GM12878 (cell line): ENCODE results near the gene ZBED3. TPM values are rescaled to one million over a fixed set of nuclear protein-coding genes. Genes with fewer than 3 reads are reported as not detected.

ENCODE experiments used
- ATAC-seq: fragments of 200-7000 bp; cut with Tn5 transposase; 3 replicates; pipeline ENCODE4 v1.9.1; 2020; ENCODE audit warnings: mild to moderate bottlenecking, moderate library complexity
- BruUV-seq: library from RNA; stranded (reverse); fragments of 400-500 nt; replicated peaks from 2 replicates; lab custom pipeline; 2021; lab: Mats Ljungman, UMichigan
- CTCF ChIA-PET: fragments of 300-600 bp; sonication (Branson Sonifier 250); formaldehyde crosslinking; extraction: SDS; loops from one replicate; lab custom pipeline; 2021; ENCODE audit warnings: inconsistent platforms; lab: Yijun Ruan, JAX
- POLR2A ChIA-PET: fragments of 350-600 bp; formaldehyde crosslinking; extraction: SDS; loops from one replicate; lab custom pipeline; 2021; ENCODE audit warnings: inconsistent platforms; lab: Charles Lee
- RAD21 ChIA-PET: fragments of 300-600 bp; sonication (Branson Sonifier 250); formaldehyde crosslinking; loops from one replicate; lab custom pipeline; 2023; ENCODE audit warnings: antibody characterized with exemption; ENCODE audit not compliant: unreplicated experiment; lab: Charles Lee
- SMC1A ChIA-PET: fragments of 300-600 bp; sonication (Branson Sonifier 250); formaldehyde crosslinking; loops from one replicate; lab custom pipeline; 2023; ENCODE audit not compliant: unreplicated experiment, uncharacterized antibody; lab: Charles Lee
- DNase-seq: peaks from one replicate; pipeline ENCODE4 v3.0.0-alpha.2; 2011; ENCODE audit warnings: low read depth, low spot score
- FAIRE-seq: peaks from 3 replicates; lab custom pipeline; 2011; peaks lifted over from hg19 to GRCh38; lab: Jason Lieb, UNC
- H2AFZ ChIP-seq: 2 replicates; pipeline ENCODE4 v1.6.0; 2011; ENCODE audit warnings: low read depth, low read length, control low read depth; ENCODE audit not compliant: control insufficient read depth
- H3K27ac ChIP-seq: 2 replicates; pipeline ENCODE4 v1.5.1; 2011; ENCODE audit warnings: control low read depth; ENCODE audit not compliant: control insufficient read depth, insufficient read depth
- H3K27me3 ChIP-seq, 2 experiments: replicated peaks in 1 of 2; 2 replicates each; pipeline versions ENCODE4 v1.6.0 to v1.6.1; 2011; ENCODE audit warnings: low read length in 1 of 2; ENCODE audit not compliant: control insufficient read depth in 2 of 2, insufficient read depth in 2 of 2
- H3K36me3 ChIP-seq, 2 experiments: 2 replicates each; pipeline ENCODE4 v1.5.1; 2011; ENCODE audit warnings: low read length in 1 of 2; ENCODE audit not compliant: control insufficient read depth in 2 of 2, insufficient read depth in 2 of 2
- H3K4me1 ChIP-seq: 2 replicates; pipeline ENCODE4 v1.6.1; 2011; ENCODE audit warnings: mild to moderate bottlenecking, low read length, moderate library complexity, mixed read lengths; ENCODE audit not compliant: control insufficient read depth, insufficient read depth
- H3K4me2 ChIP-seq: 2 replicates; pipeline ENCODE4 v1.6.0; 2011; ENCODE audit warnings: control low read depth; ENCODE audit not compliant: control insufficient read depth, insufficient read depth
- H3K4me3 ChIP-seq: fragments of 200-600 bp; sonication (generic); 2 replicates; pipeline ENCODE4 v1.5.1; 2016
- H3K79me2 ChIP-seq: 2 replicates; pipeline ENCODE4 v1.6.0; 2011; ENCODE audit warnings: low read length; ENCODE audit not compliant: control insufficient read depth, insufficient read depth
- H3K9ac ChIP-seq: 2 replicates; pipeline ENCODE4 v1.8.0; 2011; ENCODE audit warnings: low read length, control low read depth, mixed read lengths; ENCODE audit not compliant: control insufficient read depth, insufficient read depth
- H3K9me3 ChIP-seq: replicated peaks from 3 replicates; pipeline ENCODE4 v1.5.1; 2011; ENCODE audit warnings: mild to moderate bottlenecking, low read length; ENCODE audit not compliant: control insufficient read depth, insufficient read depth
- H4K20me1 ChIP-seq: 2 replicates; pipeline ENCODE4 v1.6.0; 2011; ENCODE audit not compliant: control insufficient read depth, insufficient read depth
- CREB1 ChIP-seq: IDR thresholded peaks from 2 replicates; pipeline ENCODE4 v1.6.1; 2012; ENCODE audit warnings: low read depth, mild to moderate bottlenecking, inconsistent platforms
- E4F1 ChIP-seq: fragments of 450-650 bp; IDR thresholded peaks from 2 replicates; pipeline ENCODE4 v1.6.1; 2018; ENCODE audit warnings: borderline replicate concordance, mild to moderate bottlenecking; ENCODE audit not compliant: partially characterized antibody
- HDGF ChIP-seq: fragments of 450-650 bp; IDR thresholded peaks from 2 replicates; pipeline ENCODE4 v1.6.1; 2016; ENCODE audit warnings: antibody characterized with exemption
- IRF4 ChIP-seq: IDR thresholded peaks from 2 replicates; pipeline ENCODE4 v1.6.1; 2011; ENCODE audit warnings: low read depth, low read length
- MYB ChIP-seq: fragments of 150-350 bp; IDR thresholded peaks from 2 replicates; pipeline ENCODE4 v1.6.1; 2014; ENCODE audit warnings: mild to moderate bottlenecking, low read depth, low read length, borderline replicate concordance
- NRF1 ChIP-seq: conservative IDR thresholded peaks from 2 replicates; pipeline ENCODE4 v1.6.1; 2011; ENCODE audit warnings: mild to moderate bottlenecking, low read depth, low read length, improper control_type of control experiment
- PRDM15 ChIP-seq: fragments of 450-650 bp; formaldehyde crosslinking; IDR thresholded peaks from 2 replicates; pipeline ENCODE4 v1.4.0; 2020; ENCODE audit warnings: mild to moderate bottlenecking, moderate library complexity
- SMAD5 ChIP-seq: IDR thresholded peaks from 2 replicates; pipeline ENCODE4 v1.6.1; 2016; ENCODE audit warnings: antibody characterized with exemption, low read depth
- WGBS: methylation state at CpG from one replicate; pipeline ENCODE4 v1.1.6; 2016; ENCODE audit warnings: low lambda C conversion rate; ENCODE audit not compliant: insufficient replicate concordance, insufficient coverage; ENCODE audit errors: missing lambda C conversion rate; 5-methylcytosine and 5-hydroxymethylcytosine counted together
- in situ Hi-C: fragments of 300-500 bp; cut with MboI; formaldehyde crosslinking; loops from 9 replicates; pipeline ENCODE4 v1.14.3; 2018; ENCODE audit warnings: mixed read lengths
- intact Hi-C: fragments of 100-400 bp; cut with micrococcal nuclease; formaldehyde crosslinking; loops from one replicate; pipeline ENCODE4 v1.14.2; 2022; ENCODE audit not compliant: unreplicated experiment
- polyA plus RNA-seq, 11 experiments: library from polyadenylated mRNA; depleted of rRNA in 4 of 11; unstranded in 6 of 11; stranded (reverse) in 5 of 11; fragments of >200 nt; fragmentation: Nextera tagmentation in 4 of 11; fragmentation: Illumina TruSeq in 1 of 11; extraction: Ambion mirVana in 4 of 11; extraction: Trizol in 1 of 11; gene quantifications; 1 replicate in 1 of 11; 2 replicates in 10 of 11; pipeline versions ENCODE4 v1.2.1 to v1.2.3, GENCODE V29; 2011 to 2016; ENCODE audit warnings: inconsistent platforms in 2 of 11, missing spikeins in 2 of 11, low read depth in 1 of 11
- total RNA-seq, 4 experiments: library from RNA; depleted of rRNA in 3 of 4; stranded (reverse); fragments of >200 nt in 3 of 4; fragmentation: Illumina TruSeq in 1 of 4; extraction: Trizol in 1 of 4; gene quantifications; 2 replicates each; pipeline versions ENCODE4 v1.2.1 to v1.2.3, GENCODE V29; 2013 to 2021
- TF ChIP-seq, protein P1 (sequence below): fragments of 450-650 bp; IDR thresholded peaks from 2 replicates; pipeline ENCODE4 v1.6.1; 2016; ENCODE audit warnings: mild to moderate bottlenecking
- TF ChIP-seq, protein P2 (sequence below): IDR thresholded peaks from 2 replicates; pipeline ENCODE4 v1.6.1; 2011; ENCODE audit warnings: borderline replicate concordance, low read depth, mild to moderate bottlenecking, moderate library complexity, low read length; ENCODE audit not compliant: insufficient read depth, poor library complexity, severe bottlenecking
- TF ChIP-seq, protein P3 (sequence below): fragments of 450-650 bp; IDR thresholded peaks from 2 replicates; pipeline ENCODE4 v1.6.1; 2017; ENCODE audit warnings: mild to moderate bottlenecking, moderate library complexity

The ZBED3 gene
- total and polyA plus RNA-seq, 10 of the 15 experiments (the other 5 are each of a cell fraction or from before 2014, with no cell fraction given) = 1.0 to 16.9 (median 2.5) TPM

DNA sequence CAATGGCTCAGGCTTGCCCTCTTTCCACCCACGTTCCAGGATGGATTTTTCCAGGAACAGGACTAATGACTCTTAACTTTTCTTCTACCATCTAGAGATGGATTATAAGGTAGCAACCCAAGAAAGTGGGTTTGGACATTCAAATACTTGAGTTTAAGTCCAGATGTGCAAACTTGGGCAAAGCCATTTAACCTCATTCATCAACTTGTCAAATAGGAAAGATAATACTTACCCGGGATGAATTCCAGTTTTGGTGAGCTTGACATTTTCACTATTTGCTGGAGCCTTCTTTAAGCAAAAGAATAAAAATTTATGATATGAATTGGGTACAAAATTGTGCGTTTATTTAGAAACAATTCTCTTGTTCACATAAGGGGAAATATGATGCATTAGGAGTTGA, 44.3 kb upstream of the ZBED3 start:
- Histone ChIP-seq H3K4me3 (no peak overlapping the region), H3K79me2 (no peaks in the 10 kb centered on the region), H4K20me1 (no peaks in the 10 kb centered on the region), H3K27me3 (no peaks in the 10 kb centered on the region), H3K27ac (no peak overlapping the region), H2AFZ (no peak overlapping the region), H3K9ac (no peak overlapping the region), H3K4me1 (no peaks in the 10 kb centered on the region), H3K4me2 (no peak overlapping the region), H3K9me3 (no peaks in the 10 kb centered on the region), H3K36me3 (no peaks in the 10 kb centered on the region)
- ChIA-PET POLR2A (no interaction called here), CTCF (interaction anchor here (1.0 to 1.1 kb wide), 2 partner anchors 13 to 14 kb away, joined by 3 read pairs; no protein-coding TSS in a partner anchor), RAD21 (no interaction called here), SMC1A (interaction anchor here (1.7 kb wide), 1 partner anchor 12 kb away, joined by 4 read pairs; no protein-coding TSS in a partner anchor)
- DNase-seq = no peak
- intact Hi-C loops = no loop called here
- no TSS peak for BruUV-seq
- in situ Hi-C loops = no loop called here
- 51% methylated on average over 3 of the region's 3 CpGs for WGBS
- no peak for FAIRE-seq
- ATAC-seq = no peak
- TF ChIP-seq SMAD5 (no peak), CREB1 (no peak), HDGF (no peak), PRDM15 (no peak), E4F1 (no peak), IRF4 (no peak), MYB (no peak), NRF1 (no peak)
- TF ChIP-seq, protein P1, sequence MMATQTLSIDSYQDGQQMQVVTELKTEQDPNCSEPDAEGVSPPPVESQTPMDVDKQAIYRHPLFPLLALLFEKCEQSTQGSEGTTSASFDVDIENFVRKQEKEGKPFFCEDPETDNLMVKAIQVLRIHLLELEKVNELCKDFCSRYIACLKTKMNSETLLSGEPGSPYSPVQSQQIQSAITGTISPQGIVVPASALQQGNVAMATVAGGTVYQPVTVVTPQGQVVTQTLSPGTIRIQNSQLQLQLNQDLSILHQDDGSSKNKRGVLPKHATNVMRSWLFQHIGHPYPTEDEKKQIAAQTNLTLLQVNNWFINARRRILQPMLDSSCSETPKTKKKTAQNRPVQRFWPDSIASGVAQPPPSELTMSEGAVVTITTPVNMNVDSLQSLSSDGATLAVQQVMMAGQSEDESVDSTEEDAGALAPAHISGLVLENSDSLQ = no peak
- TF ChIP-seq, protein P2, sequence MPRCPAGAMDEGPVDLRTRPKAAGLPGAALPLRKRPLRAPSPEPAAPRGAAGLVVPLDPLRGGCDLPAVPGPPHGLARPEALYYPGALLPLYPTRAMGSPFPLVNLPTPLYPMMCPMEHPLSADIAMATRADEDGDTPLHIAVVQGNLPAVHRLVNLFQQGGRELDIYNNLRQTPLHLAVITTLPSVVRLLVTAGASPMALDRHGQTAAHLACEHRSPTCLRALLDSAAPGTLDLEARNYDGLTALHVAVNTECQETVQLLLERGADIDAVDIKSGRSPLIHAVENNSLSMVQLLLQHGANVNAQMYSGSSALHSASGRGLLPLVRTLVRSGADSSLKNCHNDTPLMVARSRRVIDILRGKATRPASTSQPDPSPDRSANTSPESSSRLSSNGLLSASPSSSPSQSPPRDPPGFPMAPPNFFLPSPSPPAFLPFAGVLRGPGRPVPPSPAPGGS = no peak
- TF ChIP-seq, protein P3, sequence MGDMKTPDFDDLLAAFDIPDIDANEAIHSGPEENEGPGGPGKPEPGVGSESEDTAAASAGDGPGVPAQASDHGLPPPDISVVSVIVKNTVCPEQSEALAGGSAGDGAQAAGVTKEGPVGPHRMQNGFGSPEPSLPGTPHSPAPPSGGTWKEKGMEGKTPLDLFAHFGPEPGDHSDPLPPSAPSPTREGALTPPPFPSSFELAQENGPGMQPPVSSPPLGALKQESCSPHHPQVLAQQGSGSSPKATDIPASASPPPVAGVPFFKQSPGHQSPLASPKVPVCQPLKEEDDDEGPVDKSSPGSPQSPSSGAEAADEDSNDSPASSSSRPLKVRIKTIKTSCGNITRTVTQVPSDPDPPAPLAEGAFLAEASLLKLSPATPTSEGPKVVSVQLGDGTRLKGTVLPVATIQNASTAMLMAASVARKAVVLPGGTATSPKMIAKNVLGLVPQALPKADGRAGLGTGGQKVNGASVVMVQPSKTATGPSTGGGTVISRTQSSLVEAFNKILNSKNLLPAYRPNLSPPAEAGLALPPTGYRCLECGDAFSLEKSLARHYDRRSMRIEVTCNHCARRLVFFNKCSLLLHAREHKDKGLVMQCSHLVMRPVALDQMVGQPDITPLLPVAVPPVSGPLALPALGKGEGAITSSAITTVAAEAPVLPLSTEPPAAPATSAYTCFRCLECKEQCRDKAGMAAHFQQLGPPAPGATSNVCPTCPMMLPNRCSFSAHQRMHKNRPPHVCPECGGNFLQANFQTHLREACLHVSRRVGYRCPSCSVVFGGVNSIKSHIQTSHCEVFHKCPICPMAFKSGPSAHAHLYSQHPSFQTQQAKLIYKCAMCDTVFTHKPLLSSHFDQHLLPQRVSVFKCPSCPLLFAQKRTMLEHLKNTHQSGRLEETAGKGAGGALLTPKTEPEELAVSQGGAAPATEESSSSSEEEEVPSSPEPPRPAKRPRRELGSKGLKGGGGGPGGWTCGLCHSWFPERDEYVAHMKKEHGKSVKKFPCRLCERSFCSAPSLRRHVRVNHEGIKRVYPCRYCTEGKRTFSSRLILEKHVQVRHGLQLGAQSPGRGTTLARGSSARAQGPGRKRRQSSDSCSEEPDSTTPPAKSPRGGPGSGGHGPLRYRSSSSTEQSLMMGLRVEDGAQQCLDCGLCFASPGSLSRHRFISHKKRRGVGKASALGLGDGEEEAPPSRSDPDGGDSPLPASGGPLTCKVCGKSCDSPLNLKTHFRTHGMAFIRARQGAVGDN = no peak
